SK-N-SH (cell line): Measurements from ENCODE around the gene RADIL. TPM values are rescaled to one million over a fixed set of nuclear protein-coding genes. Genes with fewer than 3 reads are reported as not detected.

Source experiments
- CHD2 ChIP-seq: fragments of 150-350 bp; IDR thresholded peaks from 2 replicates; pipeline ENCODE4 v1.6.1; 2018; ENCODE audit warnings: low read length; ENCODE audit not compliant: partially characterized antibody
- CTCF ChIP-seq: fragments of 200-600 bp; sonication (generic); IDR thresholded peaks from 2 replicates; pipeline ENCODE4 v1.6.1; 2017; ENCODE audit warnings: antibody characterized with exemption, mild to moderate bottlenecking, moderate library complexity
- EP300 ChIP-seq, 2 experiments: IDR thresholded peaks; 2 replicates each; pipeline versions ENCODE4 v1.4.0 to v1.6.1; 2012; ENCODE audit warnings: borderline replicate concordance in 1 of 2, low read depth in 1 of 2, low read length in 1 of 2
- EZH2phosphoT487 ChIP-seq: fragments of 200-600 bp; sonication (generic); IDR thresholded peaks from 2 replicates; pipeline ENCODE4 v1.6.1; 2017; ENCODE audit warnings: low read depth, mixed run types, mild to moderate bottlenecking, antibody characterized with exemption, moderate library complexity, borderline replicate concordance
- FOXJ3 ChIP-seq: sonication (generic); formaldehyde crosslinking; IDR thresholded peaks from 2 replicates; pipeline ENCODE4 v1.5.1; 2020; ENCODE audit warnings: mild to moderate bottlenecking, missing genetic modification reagents
- FOXM1 ChIP-seq: IDR thresholded peaks from 2 replicates; pipeline ENCODE4 v1.4.0; 2012; ENCODE audit warnings: low read depth, mild to moderate bottlenecking
- JUND ChIP-seq: IDR thresholded peaks from 2 replicates; pipeline ENCODE4 v1.4.0; 2012
- MAX ChIP-seq: IDR thresholded peaks from 2 replicates; pipeline ENCODE4 v1.4.0; 2012; ENCODE audit warnings: low read depth
- MXI1 ChIP-seq: IDR thresholded peaks from 2 replicates; pipeline ENCODE4 v1.6.1; 2012; ENCODE audit warnings: mild to moderate bottlenecking, low read depth, low read length, improper control_type of control experiment
- NFIC ChIP-seq: IDR thresholded peaks from 2 replicates; pipeline ENCODE4 v1.4.0; 2012; ENCODE audit warnings: borderline replicate concordance
- PBX3 ChIP-seq: IDR thresholded peaks from 2 replicates; pipeline ENCODE4; 2012
- RCOR1 ChIP-seq: fragments of 150-350 bp; IDR thresholded peaks from 2 replicates; pipeline ENCODE4 v1.6.1; 2017; ENCODE audit warnings: antibody characterized with exemption, low read length
- RFX5 ChIP-seq: IDR thresholded peaks from 2 replicates; pipeline ENCODE4 v1.6.1; 2012; ENCODE audit warnings: mild to moderate bottlenecking, improper control_type of control experiment, low read length
- RXRA ChIP-seq: IDR thresholded peaks from 2 replicates; pipeline ENCODE4 v1.4.0; 2012; ENCODE audit warnings: low read depth, mild to moderate bottlenecking, borderline replicate concordance
- SIN3A ChIP-seq: IDR thresholded peaks from 2 replicates; pipeline ENCODE4 v1.6.1; 2012; ENCODE audit warnings: low read depth, mild to moderate bottlenecking, low read length, moderate library complexity, borderline replicate concordance
- SMC3 ChIP-seq: IDR thresholded peaks from 2 replicates; pipeline ENCODE4 v1.6.1; 2012; ENCODE audit warnings: low read depth, low read length, improper control_type of control experiment
- TAF1 ChIP-seq: IDR thresholded peaks from 2 replicates; pipeline ENCODE4 v1.6.1; 2012; ENCODE audit warnings: low read depth, mild to moderate bottlenecking, low read length, moderate library complexity, borderline replicate concordance
- TEAD4 ChIP-seq: IDR thresholded peaks from 2 replicates; pipeline ENCODE4 v1.4.0; 2012; ENCODE audit warnings: mild to moderate bottlenecking, borderline replicate concordance; ENCODE audit not compliant: insufficient read depth
- YY1 ChIP-seq: IDR thresholded peaks from 2 replicates; pipeline ENCODE4 v1.4.0; 2012; ENCODE audit warnings: low read depth, mild to moderate bottlenecking
- polyA plus RNA-seq, 3 experiments: library from polyadenylated mRNA; depleted of rRNA; stranded (reverse); fragments of >200 nt; gene quantifications; 2 replicates each; pipeline ENCODE4 v1.2.3, GENCODE V29; 2012
- TF ChIP-seq, protein P1 (sequence below): fragments of 150-350 bp; IDR thresholded peaks from 2 replicates; pipeline ENCODE4 v1.6.1; 2017; ENCODE audit warnings: antibody characterized with exemption, low read length, low read depth, borderline replicate concordance

The RADIL gene
- polyA plus RNA-seq, 1 of the 3 experiments (the other 2 are of a cell fraction), result 4.3 TPM

GRCh38 chr7:4882169-4883032, 1.1 kb downstream of the RADIL start (continued):
- TF ChIP-seq FOXJ3, result no peak; the same call in 1 of the 2 replicates
- TF ChIP-seq RCOR1, result peak; percentile 69; the same call in 1 of the 2 replicates
- no peak for TF ChIP-seq RXRA
- peak in 1 of 2 experiments; percentile 55; a peak in 1 of 4 replicates for TF ChIP-seq EP300 (IDR thresholded peaks at IDR 0.05; ENCODE audit: borderline replicate concordance in 1 of 2, low read depth in 1 of 2, low read length in 1 of 2)
- TF ChIP-seq SIN3A, result peak; percentile 77; the same call in 1 of the 2 replicates
- TF ChIP-seq CHD2, result peak; percentile 58
- TF ChIP-seq EZH2phosphoT487, result no peak
- no peak for TF ChIP-seq TEAD4
- TF ChIP-seq MXI1, result peak; percentile 85
- TF ChIP-seq PBX3, result no peak
- TF ChIP-seq NFIC, result no peak
- no peak for TF ChIP-seq JUND
- 0 out of 2 replicates have a peak, but pooled peaks have one; percentile 4 for TF ChIP-seq SMC3
- TF ChIP-seq TAF1, result peak; percentile 23; the same call in 1 of the 2 replicates
- TF ChIP-seq, protein P1, sequence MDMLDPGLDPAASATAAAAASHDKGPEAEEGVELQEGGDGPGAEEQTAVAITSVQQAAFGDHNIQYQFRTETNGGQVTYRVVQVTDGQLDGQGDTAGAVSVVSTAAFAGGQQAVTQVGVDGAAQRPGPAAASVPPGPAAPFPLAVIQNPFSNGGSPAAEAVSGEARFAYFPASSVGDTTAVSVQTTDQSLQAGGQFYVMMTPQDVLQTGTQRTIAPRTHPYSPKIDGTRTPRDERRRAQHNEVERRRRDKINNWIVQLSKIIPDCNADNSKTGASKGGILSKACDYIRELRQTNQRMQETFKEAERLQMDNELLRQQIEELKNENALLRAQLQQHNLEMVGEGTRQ, result no peak
- no peak for TF ChIP-seq YY1
- no peak for TF ChIP-seq FOXM1
- TF ChIP-seq MAX, result peak; percentile 53
- no peak for TF ChIP-seq CTCF
- TF ChIP-seq RFX5, result no peak
